Hepatocyte (in vitro differentiated cells): ENCODE results near the gene AGRN.

Experiments used
- EZH2 ChIP-seq: fragments of 200-600 bp; sonication (generic); IDR thresholded peaks from 2 replicates; pipeline ENCODE4 v1.6.1; 2016; ENCODE audit warnings: antibody characterized with exemption, mild to moderate bottlenecking, borderline replicate concordance
- EZH2phosphoT487 ChIP-seq: fragments of 200-600 bp; sonication (generic); IDR thresholded peaks from one replicate; pipeline ENCODE4 v1.6.1; 2018; ENCODE audit warnings: antibody characterized with exemption, mild to moderate bottlenecking, low read depth, moderate library complexity; ENCODE audit not compliant: unreplicated experiment, severe bottlenecking
- TF ChIP-seq, protein P1 (sequence below): fragments of 200-600 bp; sonication (generic); IDR thresholded peaks from 2 replicates; pipeline ENCODE4 v1.5.1; 2016; ENCODE audit warnings: antibody characterized with exemption, mild to moderate bottlenecking; ENCODE audit not compliant: poor library complexity

DNA sequence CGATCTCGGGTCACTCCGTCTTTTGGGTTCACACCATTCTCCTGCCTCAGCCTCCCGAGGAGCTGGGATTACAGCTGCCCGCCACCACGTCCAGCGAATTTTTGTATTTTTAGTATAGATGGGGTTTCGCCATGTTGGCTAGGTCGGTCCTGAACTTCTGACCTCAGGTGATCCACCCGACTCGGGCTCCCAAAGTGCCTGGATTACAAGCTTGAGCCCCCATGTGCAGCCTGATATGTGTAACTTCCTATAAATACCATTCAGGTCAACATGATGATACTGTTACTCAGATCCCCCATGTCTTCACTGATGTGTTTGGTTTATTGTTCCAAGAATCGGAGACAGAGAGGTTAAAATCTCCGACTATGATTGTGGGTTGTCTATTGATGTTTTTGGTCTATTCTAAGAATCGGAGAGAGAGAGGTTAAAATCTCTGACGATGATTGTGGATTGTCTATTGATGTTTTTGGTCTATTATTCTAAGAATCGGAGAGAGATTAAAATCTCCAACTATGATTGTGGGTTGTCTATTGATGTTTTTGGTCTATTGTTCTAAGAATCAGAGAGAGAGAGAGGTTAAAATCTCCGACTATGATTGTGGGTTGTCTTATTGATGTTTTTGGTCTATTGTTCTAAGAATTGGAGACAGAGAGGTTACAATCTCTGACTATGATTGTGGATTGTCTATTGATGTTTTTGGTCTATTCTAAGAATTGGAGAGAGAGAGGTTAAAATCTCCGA is 78.9 kb downstream of the AGRN start:
- TF ChIP-seq, protein P1, sequence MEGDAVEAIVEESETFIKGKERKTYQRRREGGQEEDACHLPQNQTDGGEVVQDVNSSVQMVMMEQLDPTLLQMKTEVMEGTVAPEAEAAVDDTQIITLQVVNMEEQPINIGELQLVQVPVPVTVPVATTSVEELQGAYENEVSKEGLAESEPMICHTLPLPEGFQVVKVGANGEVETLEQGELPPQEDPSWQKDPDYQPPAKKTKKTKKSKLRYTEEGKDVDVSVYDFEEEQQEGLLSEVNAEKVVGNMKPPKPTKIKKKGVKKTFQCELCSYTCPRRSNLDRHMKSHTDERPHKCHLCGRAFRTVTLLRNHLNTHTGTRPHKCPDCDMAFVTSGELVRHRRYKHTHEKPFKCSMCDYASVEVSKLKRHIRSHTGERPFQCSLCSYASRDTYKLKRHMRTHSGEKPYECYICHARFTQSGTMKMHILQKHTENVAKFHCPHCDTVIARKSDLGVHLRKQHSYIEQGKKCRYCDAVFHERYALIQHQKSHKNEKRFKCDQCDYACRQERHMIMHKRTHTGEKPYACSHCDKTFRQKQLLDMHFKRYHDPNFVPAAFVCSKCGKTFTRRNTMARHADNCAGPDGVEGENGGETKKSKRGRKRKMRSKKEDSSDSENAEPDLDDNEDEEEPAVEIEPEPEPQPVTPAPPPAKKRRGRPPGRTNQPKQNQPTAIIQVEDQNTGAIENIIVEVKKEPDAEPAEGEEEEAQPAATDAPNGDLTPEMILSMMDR: no peak
- TF ChIP-seq EZH2 (no peak), EZH2phosphoT487 (no peak)
